Occipital lobe (tissue), 2 donors: ENCODE measurements around the gene SQSTM1. TPM values are rescaled to one million over a fixed set of nuclear protein-coding genes. Genes with fewer than 3 reads are reported as not detected.

Experiments used
- DNase-seq: peaks from one replicate; lab custom pipeline; 2025; lab: John Stamatoyannopoulos, UW
- total RNA-seq: library from RNA; depleted of rRNA; stranded (reverse); fragments of >200 nt; gene quantifications from one replicate; pipeline ENCODE4 v1.2.3, GENCODE V29; 2014

Gene SQSTM1
- total RNA-seq, 1 donor from 2014 or later, result 53.5 TPM

GRCh38 chr5:179872055-179872827 lies 51.5 kb downstream of the SQSTM1 start:
- no peak for DNase-seq

GRCh38 chr5:179872828-179873575 lies 52.3 kb downstream of the SQSTM1 start:
- no peak for DNase-seq

- DNase-seq, result no peak
These were observed 52.9 kb downstream of the SQSTM1 start for GRCh38 chr5:179873588-179874110.

- no peak for DNase-seq
These were observed 53.4 kb downstream of the SQSTM1 start for GRCh38 chr5:179874136-179874535.

GRCh38 chr5:179874536-179875292 lies 54.0 kb downstream of the SQSTM1 start:
- no peak for DNase-seq

- no peak for DNase-seq
These were observed 55.3 kb downstream of the SQSTM1 start for GRCh38 chr5:179875741-179876609.

GRCh38 chr5:179876610-179876952 lies 55.9 kb downstream of the SQSTM1 start:
- no peak for DNase-seq

- DNase-seq, result no peak
These were observed 57.7 kb downstream of the SQSTM1 start for GRCh38 chr5:179878222-179879002.

- DNase-seq, result no peak
These were observed 58.4 kb downstream of the SQSTM1 start for GRCh38 chr5:179879003-179879689.

- no peak for DNase-seq
These were observed 58.9 kb downstream of the SQSTM1 start for GRCh38 chr5:179879690-179880010.

- DNase-seq, result no peak
These were observed 59.5 kb downstream of the SQSTM1 start for GRCh38 chr5:179880066-179880650.

- no peak for DNase-seq
These were observed 60.3 kb downstream of the SQSTM1 start for GRCh38 chr5:179880848-179881590.

- DNase-seq, result no peak
These were observed 61.6 kb downstream of the SQSTM1 start for GRCh38 chr5:179882338-179882737.

GRCh38 chr5:179883163-179883562 lies 62.5 kb downstream of the SQSTM1 start:
- no peak for DNase-seq

GRCh38 chr5:179885491-179886090 lies 64.9 kb downstream of the SQSTM1 start:
- DNase-seq, result no peak

- DNase-seq, result no peak
These were observed 65.6 kb downstream of the SQSTM1 start for GRCh38 chr5:179886190-179886911.

- DNase-seq, result no peak
These were observed 66.4 kb downstream of the SQSTM1 start for GRCh38 chr5:179887095-179887494.
